ENCODE measurements around the gene HOXA13. TPM values are rescaled to one million over a fixed set of nuclear protein-coding genes. Genes with fewer than 3 reads are reported as not detected.

The HOXA13 gene
- total RNA-seq, 1 experiment from 2014 or later = not detected

DNA sequence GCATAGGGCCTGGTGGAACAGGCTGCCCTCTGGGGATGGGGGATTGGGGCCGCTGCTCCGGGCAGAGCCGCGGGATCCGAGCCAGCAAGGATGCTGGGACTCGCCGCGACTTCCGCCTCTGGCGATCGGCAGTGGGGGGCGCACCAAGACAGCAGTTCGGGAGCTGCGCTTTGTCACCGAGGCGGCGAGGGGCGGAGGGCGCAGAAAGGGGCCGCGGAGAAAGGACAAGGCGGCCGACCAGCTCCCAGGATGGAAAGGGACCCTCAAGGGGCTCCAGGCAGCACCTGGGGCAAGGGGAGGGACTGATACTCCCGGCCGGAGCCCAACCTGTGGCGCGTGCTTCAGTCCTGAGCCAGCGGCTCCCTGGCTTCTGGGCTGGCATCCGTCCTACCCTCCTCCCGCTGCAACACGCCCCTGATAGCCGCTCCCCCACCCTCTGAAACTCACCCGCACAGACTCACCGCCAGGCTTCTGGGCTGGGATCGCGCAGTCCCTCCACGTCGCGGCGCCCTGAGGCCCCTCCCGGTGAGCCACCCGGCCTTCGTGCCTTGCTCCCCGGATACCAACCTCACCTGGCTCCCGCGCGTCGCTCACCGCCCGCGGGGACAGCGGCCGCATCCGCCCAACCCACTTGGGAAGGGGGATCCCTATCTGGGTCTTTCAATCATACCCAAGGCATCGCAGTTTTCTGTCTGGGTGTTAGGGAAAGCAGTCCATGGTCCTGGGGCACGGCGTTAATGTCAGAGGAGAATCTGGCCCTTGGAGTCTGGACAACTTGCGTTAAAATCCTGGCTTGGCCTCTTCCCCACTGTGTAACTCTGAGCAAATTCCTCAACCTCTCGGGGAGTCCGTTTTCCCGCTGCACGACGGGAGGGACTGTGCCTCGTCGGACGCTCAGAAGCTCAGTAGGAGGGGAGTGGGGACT lies 35.8 kb upstream of the HOXA13 start:
- TF ChIP-seq CTCF (conservative IDR thresholded peaks at IDR 0.05) = peak; percentile 65
- H4K5ac ChIP-seq (ENCODE audit: insufficient read length, low read depth, low read length) = no peak overlapping the region
- H2BK5ac ChIP-seq (ENCODE audit: insufficient read length, low read length) = no peak overlapping the region
- peak overlapping the region; percentile 66 for H3K4me2 ChIP-seq (ENCODE audit: insufficient read depth, insufficient read length, low read length)
- no peak overlapping the region for H4K8ac ChIP-seq (replicated peaks; ENCODE audit: insufficient read length, low read depth, low read length)
- H3K27ac Mint-ChIP-seq = no peak overlapping the region
- H3K4ac ChIP-seq (ENCODE audit: low read depth, low read length) = no peak overlapping the region
- no peaks in the 10 kb centered on the region for H3K79me2 ChIP-seq (ENCODE audit: insufficient read depth, low read length)
- DNase-seq = peak; percentile 84
- no peak overlapping the region for H3K27ac ChIP-seq (ENCODE audit: insufficient read length, low read depth, low read length)
- no peaks in the 10 kb centered on the region for H3K36me3 Mint-ChIP-seq (ENCODE audit: insufficient read depth in 1 of 3, low read depth in 3 of 3)
- H3K14ac ChIP-seq (ENCODE audit: insufficient read depth, low read length) = no peak overlapping the region
- peaks cover 10% of the 10 kb centered on the region for H3K23me2 ChIP-seq (ENCODE audit: insufficient read length, low read depth, low read length, poor library complexity, severe bottlenecking)
- no peak overlapping the region for H3K23ac ChIP-seq (ENCODE audit: insufficient read length, low read depth, low read length)
- H3K4me1 Mint-ChIP-seq = peaks cover 18 to 21% of the 10 kb centered on the region in 2 experiments
- H3K9me3 Mint-ChIP-seq = no peaks in the 10 kb centered on the region; a peak in 1 of 5 replicates
- no peak overlapping the region for H3K56ac ChIP-seq (ENCODE audit: insufficient read length, low read depth, low read length)
- H2AFZ ChIP-seq (ENCODE audit: low read length) = no peak overlapping the region
- no peak overlapping the region for H3T11ph ChIP-seq (ENCODE audit: low read length)
- no peaks in the 10 kb centered on the region for H3K4me1 ChIP-seq (ENCODE audit: insufficient read depth, low read length)
- no peaks in the 10 kb centered on the region for H3K9me3 ChIP-seq (ENCODE audit: control insufficient read depth, low read depth, low read length)
- H4K20me1 ChIP-seq (ENCODE audit: control insufficient read depth, insufficient read depth, insufficient read length) = no peaks in the 10 kb centered on the region
- H3K9ac ChIP-seq (ENCODE audit: extremely low read depth, insufficient read length, low read length) = no peak overlapping the region
- no CpG with 5 or more reads among the region's 66 CpGs for WGBS (ENCODE audit: extremely low coverage, insufficient read length, low lambda C conversion rate)
- peaks cover 96% of the 10 kb centered on the region for H3K27me3 Mint-ChIP-seq (ENCODE audit: low read depth)
- no peak overlapping the region for H2BK20ac ChIP-seq (ENCODE audit: low read depth, low read length, poor library complexity, severe bottlenecking)
- H3K79me1 ChIP-seq (ENCODE audit: insufficient read depth, low read depth, low read length, poor library complexity, severe bottlenecking) = no peaks in the 10 kb centered on the region
- H2AK5ac ChIP-seq (ENCODE audit: insufficient read length, low read length) = no peak overlapping the region
- no peak overlapping the region for H2BK120ac ChIP-seq (ENCODE audit: low read depth, low read length, poor library complexity, severe bottlenecking)
- no peak overlapping the region for H2BK15ac ChIP-seq (ENCODE audit: low read depth, low read length)
- H2BK12ac ChIP-seq (ENCODE audit: insufficient read length, low read depth, low read length) = no peak overlapping the region
- H4K91ac ChIP-seq (ENCODE audit: insufficient read length, low read depth, low read length) = no peak overlapping the region
- no peak overlapping the region for H3K18ac ChIP-seq (ENCODE audit: insufficient read length, low read depth, low read length)
- peak overlapping the region; percentile 54 to 75 for H3K4me3 Mint-ChIP-seq
- peaks cover 70% of the 10 kb centered on the region for H3K27me3 ChIP-seq (ENCODE audit: insufficient read depth, low read length)

Measured in H9 (cell line).